Stomach (tissue), 4 donors: ENCODE data around the gene ANTXR1.

Experiments used
- POLR2A ChIP-seq, 4 donors: fragments of 450-650 bp; IDR thresholded peaks; one replicate each; pipeline ENCODE4 v1.6.1; 2016; ENCODE audit warnings: antibody characterized with exemption in 4 of 4, control low read depth in 2 of 4, mild to moderate bottlenecking in 1 of 4, moderate library complexity in 1 of 4
- POLR2AphosphoS5 ChIP-seq, 3 donors: sonication (generic); formaldehyde crosslinking; IDR thresholded peaks; one replicate each; pipeline ENCODE4 v1.6.1; 2016; ENCODE audit warnings: antibody characterized with exemption in 3 of 3
- TF ChIP-seq, protein P1 (sequence below), 7 experiments: fragments of 450-650 bp in 4 of 7; fragments of 200-600 bp in 3 of 7; sonication (generic) in 3 of 7; IDR thresholded peaks; one replicate each; pipeline ENCODE4 v1.5.1; 2016 to 2019; ENCODE audit warnings: antibody characterized with exemption in 7 of 7, control low read depth in 2 of 7, mild to moderate bottlenecking in 1 of 7

DNA sequence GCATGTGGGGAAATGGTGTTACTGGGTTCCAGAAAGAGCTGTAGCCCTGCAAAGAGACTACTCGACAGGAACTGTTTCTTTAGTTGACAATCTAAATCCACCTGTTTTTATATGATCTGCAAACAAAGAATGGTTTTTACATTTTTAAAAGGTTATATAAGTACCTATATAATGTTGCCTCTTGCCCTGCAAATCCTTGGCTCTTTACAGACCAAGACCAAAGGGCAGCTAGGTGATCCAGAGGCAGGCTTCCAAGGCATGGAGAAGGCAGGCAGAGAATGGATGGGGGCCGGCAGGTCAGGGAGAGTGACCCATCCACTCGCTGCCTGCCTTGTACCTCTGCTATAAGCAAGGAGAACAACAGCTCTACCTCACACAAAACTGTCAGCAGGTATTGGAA is 173.6 kb downstream of the ANTXR1 start:
- TF ChIP-seq, protein P1, sequence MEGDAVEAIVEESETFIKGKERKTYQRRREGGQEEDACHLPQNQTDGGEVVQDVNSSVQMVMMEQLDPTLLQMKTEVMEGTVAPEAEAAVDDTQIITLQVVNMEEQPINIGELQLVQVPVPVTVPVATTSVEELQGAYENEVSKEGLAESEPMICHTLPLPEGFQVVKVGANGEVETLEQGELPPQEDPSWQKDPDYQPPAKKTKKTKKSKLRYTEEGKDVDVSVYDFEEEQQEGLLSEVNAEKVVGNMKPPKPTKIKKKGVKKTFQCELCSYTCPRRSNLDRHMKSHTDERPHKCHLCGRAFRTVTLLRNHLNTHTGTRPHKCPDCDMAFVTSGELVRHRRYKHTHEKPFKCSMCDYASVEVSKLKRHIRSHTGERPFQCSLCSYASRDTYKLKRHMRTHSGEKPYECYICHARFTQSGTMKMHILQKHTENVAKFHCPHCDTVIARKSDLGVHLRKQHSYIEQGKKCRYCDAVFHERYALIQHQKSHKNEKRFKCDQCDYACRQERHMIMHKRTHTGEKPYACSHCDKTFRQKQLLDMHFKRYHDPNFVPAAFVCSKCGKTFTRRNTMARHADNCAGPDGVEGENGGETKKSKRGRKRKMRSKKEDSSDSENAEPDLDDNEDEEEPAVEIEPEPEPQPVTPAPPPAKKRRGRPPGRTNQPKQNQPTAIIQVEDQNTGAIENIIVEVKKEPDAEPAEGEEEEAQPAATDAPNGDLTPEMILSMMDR (IDR thresholded peaks at IDR 0.05): no peak
- TF ChIP-seq POLR2A (IDR thresholded peaks at IDR 0.05): no peak
- no peak for TF ChIP-seq POLR2AphosphoS5 (IDR thresholded peaks at IDR 0.05)
